Mammary epithelial cell (primary cell): Measurements from ENCODE around the gene PCDHGA11.

Experiments
- CTCF ChIP-seq, 2 donors: IDR thresholded peaks in 1 of 2; conservative IDR thresholded peaks in 1 of 2; 2 replicates each; pipeline ENCODE4 v1.5.1; 2011 to 2012; ENCODE audit warnings: inconsistent platforms in 2 of 2, low read length in 2 of 2, mild to moderate bottlenecking in 2 of 2, control low read depth in 1 of 2, low read depth in 1 of 2; ENCODE audit not compliant: insufficient read depth in 1 of 2; ENCODE audit errors: extremely low read depth in 1 of 2
- EZH2 ChIP-seq: IDR thresholded peaks from 2 replicates; pipeline ENCODE4 v1.6.1; 2012; ENCODE audit warnings: low read length, inconsistent platforms, borderline replicate concordance

- no peak for TF ChIP-seq EZH2
- no peak for TF ChIP-seq CTCF (conservative IDR thresholded peaks at IDR 0.05 in 1 of 2, IDR thresholded peaks at IDR 0.05 in 1 of 2; ENCODE audit: extremely low read depth in 1 of 2, insufficient read depth in 1 of 2, low read depth in 1 of 2, low read length in 2 of 2)
Measured at GRCh38 chr5:141383345-141383744, 37.5 kb upstream of the PCDHGA11 start.
